Activated CD8-positive, alpha-beta memory T cell treated with anti-CD3 and anti-CD28 coated beads, Interleukin-2, amount 50 U/mL, for 24 hours (primary cell): ENCODE results near the gene TBX15.
"Not testable (repeated sequence)": the region's sequence is repeated elsewhere in the genome, so short reads cannot be mapped to it uniquely, and the experiment has no call there.

ENCODE experiments used
- DNase-seq: peaks from one replicate; pipeline ENCODE4 v3.0.0-alpha.2; 2020; ENCODE audit errors: extremely low read depth

Gene TBX15

DNA sequence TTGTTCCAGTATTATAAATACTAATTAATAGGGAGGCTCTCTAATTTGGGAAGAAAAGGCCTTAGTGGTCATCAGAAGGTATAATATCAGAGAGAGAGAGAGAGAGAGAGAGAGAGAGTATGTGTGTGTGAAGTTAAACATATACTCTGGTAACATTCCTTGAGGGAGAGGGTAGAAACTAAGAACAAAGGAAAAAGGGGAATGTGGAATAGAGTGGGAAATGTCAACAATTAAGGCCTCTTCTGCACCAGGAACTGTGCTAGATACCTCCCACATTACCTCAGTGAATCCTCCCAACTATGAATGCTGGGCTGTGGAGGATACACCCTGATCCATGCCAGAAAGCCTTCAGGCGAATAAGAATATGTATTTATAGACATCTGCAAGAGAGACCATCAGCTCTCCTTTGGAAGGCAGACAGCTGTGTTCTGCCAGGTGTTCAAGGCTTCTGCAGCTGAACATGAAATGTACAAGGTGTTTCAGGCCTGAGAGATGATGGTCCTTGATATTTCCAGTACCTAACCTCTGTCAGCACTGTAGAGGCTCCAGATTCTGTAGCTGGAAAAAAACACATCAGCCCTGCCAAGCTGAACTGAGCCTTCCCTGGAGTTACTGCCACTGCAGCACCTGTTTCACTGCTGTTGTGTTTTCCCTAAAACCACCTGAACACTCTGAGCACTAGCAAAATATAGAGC, 29.1 kb downstream of the TBX15 start:
- DNase-seq = no peak

DNA sequence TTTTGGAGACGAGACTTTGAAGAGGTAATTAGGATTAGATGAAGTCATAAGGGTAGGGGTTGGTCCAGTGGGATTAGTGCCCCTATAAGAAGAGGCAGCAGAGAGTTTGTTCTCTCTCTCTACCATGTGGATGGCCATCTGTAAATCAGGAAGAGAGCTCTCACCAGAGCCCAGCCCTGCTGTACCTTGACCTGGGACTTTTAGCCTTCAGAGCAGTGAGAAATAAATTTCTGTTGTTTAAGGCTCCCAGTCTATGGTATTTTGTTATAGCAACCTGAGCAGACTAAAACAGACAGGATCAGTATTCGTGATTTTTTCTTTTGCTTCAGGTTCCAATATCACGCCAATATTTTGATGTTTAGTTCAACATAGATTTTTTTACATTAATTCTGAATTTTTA, 30.0 kb downstream of the TBX15 start:
- DNase-seq = no peak

GRCh38 chr1:118957579-118957978, 30.6 kb downstream of the TBX15 start:
- not testable (repeated sequence) for DNase-seq

DNA sequence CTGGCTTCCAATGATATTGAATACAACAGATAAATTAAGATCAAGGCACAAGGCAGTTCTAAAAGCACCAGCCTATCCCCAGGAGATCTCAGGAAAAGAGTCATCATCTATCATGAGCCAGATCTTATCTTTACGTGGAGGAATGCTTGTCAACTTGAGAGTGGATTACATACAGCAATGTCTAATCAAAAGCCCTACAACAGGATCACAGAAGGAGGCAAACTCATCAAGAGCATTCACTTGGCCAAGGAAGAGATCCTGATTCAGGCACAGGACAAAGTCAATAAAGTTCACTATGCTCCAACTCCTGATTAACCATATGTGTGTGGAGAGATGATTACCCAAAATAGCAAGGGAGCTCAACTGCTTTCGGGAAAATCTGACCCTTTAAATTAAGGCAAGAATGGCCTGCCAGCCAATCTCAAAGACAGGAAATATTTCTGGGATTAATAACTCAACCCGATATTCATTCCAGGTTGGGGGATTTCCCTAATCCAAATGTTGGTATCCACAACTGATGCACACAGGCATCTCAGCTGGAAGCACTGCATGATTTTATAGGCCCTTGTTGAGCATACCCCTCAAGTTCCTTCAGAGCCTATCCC, 33.7 kb downstream of the TBX15 start:
- no peak for DNase-seq

GRCh38 chr1:118951270-118951936, 36.7 kb downstream of the TBX15 start:
- no peak for DNase-seq

DNA sequence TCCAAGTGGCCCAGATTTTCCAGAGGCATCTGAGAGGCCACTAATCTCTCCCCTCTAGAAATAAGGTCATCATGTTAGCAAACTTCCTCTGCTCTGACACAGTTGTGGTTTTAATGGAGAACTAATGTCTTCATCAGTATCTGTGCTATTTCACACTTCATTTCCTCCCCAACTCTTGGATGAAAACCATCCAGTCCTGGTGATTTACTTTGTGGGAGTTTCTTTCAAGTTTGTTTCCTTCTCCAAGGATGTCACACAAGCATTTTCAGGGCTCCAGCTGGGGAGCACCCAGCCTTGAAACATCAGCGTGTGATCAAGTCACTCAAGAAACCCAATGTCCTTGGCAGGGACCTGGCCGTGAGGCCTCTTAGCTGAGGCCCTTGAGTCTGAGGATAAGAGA, 38.8 kb downstream of the TBX15 start:
- DNase-seq = no peak

- no peak for DNase-seq
These were observed 39.3 kb downstream of the TBX15 start for GRCh38 chr1:118948846-118949245.

DNA sequence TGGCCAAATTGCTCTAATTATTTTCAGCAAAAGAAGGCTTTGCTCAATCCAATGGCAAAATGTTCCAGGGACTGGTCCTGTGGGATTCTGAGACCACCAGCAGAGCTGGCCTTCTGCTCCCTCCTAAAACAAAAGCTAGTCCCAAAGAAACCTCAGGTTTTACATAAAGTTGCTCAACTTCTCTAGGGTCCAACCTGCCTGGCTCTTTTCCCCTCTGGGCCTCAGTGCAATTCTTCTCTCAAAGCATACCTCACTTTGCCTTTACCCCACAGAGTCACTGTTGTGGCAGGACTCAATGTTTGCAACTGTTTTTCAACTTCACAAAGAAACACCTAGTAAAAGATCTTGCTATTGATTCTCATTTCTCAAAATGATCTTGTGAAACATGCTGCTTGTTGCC, 39.8 kb downstream of the TBX15 start:
- no peak for DNase-seq

- no peak for DNase-seq
These were observed 40.4 kb downstream of the TBX15 start for GRCh38 chr1:118947790-118948189.

- DNase-seq = no peak
These were observed 41.0 kb downstream of the TBX15 start for GRCh38 chr1:118947003-118947765.

DNA sequence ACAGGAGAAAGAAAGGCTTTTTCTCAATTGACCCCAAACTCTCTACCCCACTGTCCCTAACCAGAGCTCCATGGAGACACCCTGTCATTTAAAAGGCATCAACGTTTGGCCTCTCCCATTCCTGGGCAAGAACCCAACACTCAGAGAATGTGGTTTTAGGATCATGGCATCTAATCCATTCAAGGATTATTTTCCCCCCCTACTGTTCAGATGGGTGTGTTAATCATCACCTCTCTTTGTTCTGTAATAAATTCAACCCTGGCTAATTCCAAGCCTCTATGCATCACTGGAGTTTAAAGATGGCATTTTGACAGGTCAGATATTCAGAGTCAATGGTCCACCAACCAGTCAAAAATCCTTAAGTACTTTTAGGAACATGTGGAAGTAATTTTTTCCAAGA, 42.7 kb downstream of the TBX15 start:
- no peak for DNase-seq

- no peak for DNase-seq
These were observed 43.6 kb downstream of the TBX15 start for GRCh38 chr1:118944546-118944945.

- no peak for DNase-seq
These were observed 44.0 kb downstream of the TBX15 start for GRCh38 chr1:118944133-118944532.

DNA sequence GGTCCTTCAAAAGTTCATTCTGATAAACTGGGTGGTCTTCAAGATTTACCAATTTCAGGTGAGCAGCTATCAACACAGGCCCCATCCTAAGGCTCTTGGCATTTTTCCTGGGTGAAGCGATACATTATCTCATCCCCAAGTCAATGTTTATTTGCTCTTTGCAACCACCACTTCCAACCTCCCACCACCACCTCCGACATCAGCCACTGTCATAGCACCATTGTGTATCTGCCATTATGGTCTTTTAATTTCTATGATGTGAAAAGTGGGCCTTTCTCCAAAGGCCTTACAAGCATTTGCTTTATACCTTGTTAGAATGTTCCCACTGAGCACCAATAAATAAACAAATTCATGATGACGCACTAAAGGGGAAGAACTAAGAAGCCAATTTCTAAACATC, 47.2 kb downstream of the TBX15 start:
- DNase-seq = no peak

- no peak for DNase-seq
These were observed 50.6 kb downstream of the TBX15 start for GRCh38 chr1:118937413-118938072.

DNA sequence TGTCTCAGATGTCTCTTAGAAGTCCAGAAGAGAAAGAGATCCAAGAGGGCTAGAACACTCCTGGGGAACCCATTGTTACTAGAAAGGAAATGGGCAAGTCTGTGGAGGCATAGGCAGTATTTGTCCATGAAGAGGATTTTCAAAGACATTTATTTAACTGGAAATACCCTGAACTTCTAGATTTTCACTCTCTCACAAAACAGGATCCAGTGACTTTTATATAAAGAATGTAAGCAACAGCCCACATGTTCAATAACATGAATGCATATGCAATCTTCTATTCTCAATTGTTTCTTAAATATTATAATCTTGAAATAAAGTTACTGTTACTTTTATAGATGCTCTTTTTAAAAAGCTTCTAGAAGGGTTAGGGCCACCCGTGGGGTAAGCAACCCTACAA, 53.4 kb downstream of the TBX15 start:
- no peak for DNase-seq

DNA sequence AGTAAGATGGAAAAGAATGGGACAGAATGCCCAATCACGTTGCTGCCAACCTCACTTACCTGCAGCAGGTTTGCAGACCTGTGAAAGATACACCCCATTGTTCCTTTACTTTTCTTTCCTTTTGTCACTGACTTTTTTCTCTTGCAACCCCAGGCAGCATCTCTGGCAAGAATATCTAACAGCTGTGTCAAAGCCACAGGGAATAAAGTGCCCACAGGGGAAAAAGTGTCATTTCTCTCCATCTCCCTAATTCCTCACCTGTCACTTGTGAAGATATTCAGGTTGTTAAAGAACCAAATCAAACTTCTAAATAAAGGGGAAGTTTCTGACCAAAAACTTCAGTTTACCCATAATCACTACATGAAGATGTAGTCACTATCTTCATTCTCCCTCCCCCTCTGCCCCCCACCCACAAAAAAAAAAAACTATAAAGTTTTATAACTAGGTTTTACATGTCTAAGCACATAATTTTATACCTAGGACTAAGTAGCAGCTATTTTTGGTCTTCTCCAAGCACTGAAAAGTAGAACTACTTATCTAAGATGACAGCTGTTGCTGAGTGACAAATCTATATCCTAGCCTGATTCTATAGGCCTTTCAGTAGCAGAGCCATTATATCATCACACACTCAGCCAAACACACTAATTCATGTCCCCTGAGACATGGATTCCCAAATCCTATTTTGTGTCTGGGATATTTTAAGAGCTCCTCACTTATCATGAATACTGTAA, 54.9 kb downstream of the TBX15 start:
- DNase-seq = no peak

- no peak for DNase-seq
These were observed 56.3 kb downstream of the TBX15 start for GRCh38 chr1:118931876-118932275.

GRCh38 chr1:118928739-118929554, 59.2 kb downstream of the TBX15 start:
- DNase-seq = no peak

GRCh38 chr1:118927427-118928187, 60.5 kb downstream of the TBX15 start:
- no peak for DNase-seq
